PFSK-1 (cell line): ENCODE measurements around the gene TMPRSS9.

ENCODE experiments used
- FOXP2 ChIP-seq: optimal IDR thresholded peaks from 2 replicates; pipeline ENCODE3; 2011; ENCODE audit warnings: borderline replicate concordance, control low read depth, inconsistent platforms; ENCODE audit not compliant: insufficient read depth; ENCODE audit errors: extremely low read length, extremely low read depth
- POLR2AphosphoS5 ChIP-seq: IDR thresholded peaks from 2 replicates; pipeline ENCODE4 v1.6.1; 2012; ENCODE audit warnings: low read depth, mild to moderate bottlenecking, control low read depth, low read length, moderate library complexity
- REST ChIP-seq, 2 experiments: IDR thresholded peaks; 2 replicates each; pipeline versions ENCODE4 v1.6.1 to v1.8.0; 2011 to 2012; ENCODE audit warnings: low read depth in 2 of 2, low read length in 2 of 2, control low read depth in 1 of 2, inconsistent platforms in 1 of 2, mild to moderate bottlenecking in 1 of 2, moderate library complexity in 1 of 2; ENCODE audit not compliant: insufficient read depth in 1 of 2
- SIN3A ChIP-seq: IDR thresholded peaks from 2 replicates; pipeline ENCODE4 v1.6.1; 2012; ENCODE audit warnings: mild to moderate bottlenecking, low read length, moderate library complexity, borderline replicate concordance; ENCODE audit not compliant: insufficient read depth
- TAF1 ChIP-seq: IDR thresholded peaks from 2 replicates; pipeline ENCODE4 v1.6.1; 2012; ENCODE audit warnings: low read length, control low read depth, borderline replicate concordance; ENCODE audit not compliant: insufficient read depth

The TMPRSS9 gene

GRCh38 chr19:2428321-2428690 lies 68.2 kb downstream of the TMPRSS9 start:
- no peak for TF ChIP-seq TAF1
- no peak for TF ChIP-seq SIN3A
- no peak; the same call in 1 of the 2 replicates for TF ChIP-seq POLR2AphosphoS5
- no peak for TF ChIP-seq REST (IDR thresholded peaks at IDR 0.05; ENCODE audit: insufficient read depth in 1 of 2, low read depth in 2 of 2, low read length in 2 of 2)
- TF ChIP-seq FOXP2 = no peak

- TF ChIP-seq REST (IDR thresholded peaks at IDR 0.05; ENCODE audit: insufficient read depth in 1 of 2, low read depth in 2 of 2, low read length in 2 of 2) (no peak), FOXP2 (no peak), SIN3A (no peak), POLR2AphosphoS5 (no peak), TAF1 (no peak)
These were observed 69.0 kb downstream of the TMPRSS9 start for GRCh38 chr19:2428756-2429711.

GRCh38 chr19:2429917-2430535 lies 70.0 kb downstream of the TMPRSS9 start:
- TF ChIP-seq POLR2AphosphoS5 = no peak
- no peak for TF ChIP-seq FOXP2
- TF ChIP-seq SIN3A = no peak
- no peak for TF ChIP-seq TAF1
- TF ChIP-seq REST (IDR thresholded peaks at IDR 0.05; ENCODE audit: insufficient read depth in 1 of 2, low read depth in 2 of 2, low read length in 2 of 2) = no peak

- TF ChIP-seq SIN3A (no peak), REST (IDR thresholded peaks at IDR 0.05; ENCODE audit: insufficient read depth in 1 of 2, low read depth in 2 of 2, low read length in 2 of 2) (no peak), FOXP2 (no peak), POLR2AphosphoS5 (no peak), TAF1 (no peak)
These were observed 71.4 kb downstream of the TMPRSS9 start for GRCh38 chr19:2431318-2432055.
